WERI-Rb-1 (cell line): ENCODE measurements around the gene MRM1.
A peak's percentile ranks its signal among the peaks of the same experiment; 100 is the strongest.
"Not testable (repeated sequence)": the region's sequence is repeated elsewhere in the genome, so short reads cannot be mapped to it uniquely, and the experiment has no call there.

Experiments used
- DNase-seq: peaks from one replicate; pipeline ENCODE4 v3.0.0-alpha.2; 2020
- H3K27ac ChIP-seq: fragments of 250-450 bp; sonication (Bioruptor Pico); 2 replicates; pipeline ENCODE4 v1.5.1; 2020; ENCODE audit warnings: mild to moderate bottlenecking, moderate library complexity
- H3K27me3 ChIP-seq: fragments of 250-450 bp; sonication (Bioruptor Pico); 2 replicates; pipeline ENCODE4 v1.5.1; 2021; ENCODE audit warnings: mild to moderate bottlenecking, low read depth, moderate library complexity; ENCODE audit not compliant: insufficient read depth, severe bottlenecking
- H3K36me3 ChIP-seq: fragments of 250-450 bp; sonication (Bioruptor Pico); 2 replicates; pipeline ENCODE4 v1.5.1; 2020; ENCODE audit warnings: mild to moderate bottlenecking, moderate library complexity
- H3K4me3 ChIP-seq: 2 replicates; pipeline ENCODE4 v1.5.1; 2011; ENCODE audit warnings: low read depth, mild to moderate bottlenecking, control low read depth, low read length
- H3K9me3 ChIP-seq: fragments of 250-450 bp; sonication (Bioruptor Pico); 2 replicates; pipeline ENCODE4 v1.5.1; 2021; ENCODE audit warnings: mild to moderate bottlenecking, moderate library complexity; ENCODE audit not compliant: severe bottlenecking
- TF ChIP-seq, protein P1 (sequence below): IDR thresholded peaks from 2 replicates; pipeline ENCODE4 v1.5.1; 2011; ENCODE audit warnings: low read depth, mild to moderate bottlenecking, control low read depth, inconsistent platforms, low read length

MRM1 gene

GRCh38 chr17:36602924-36603384, 1.6 kb downstream of the MRM1 start:
- no peak overlapping the region for H3K27ac ChIP-seq
- H3K4me3 ChIP-seq, result peak overlapping the region; percentile 78
- peak; percentile 84 for DNase-seq
- TF ChIP-seq, protein P1, sequence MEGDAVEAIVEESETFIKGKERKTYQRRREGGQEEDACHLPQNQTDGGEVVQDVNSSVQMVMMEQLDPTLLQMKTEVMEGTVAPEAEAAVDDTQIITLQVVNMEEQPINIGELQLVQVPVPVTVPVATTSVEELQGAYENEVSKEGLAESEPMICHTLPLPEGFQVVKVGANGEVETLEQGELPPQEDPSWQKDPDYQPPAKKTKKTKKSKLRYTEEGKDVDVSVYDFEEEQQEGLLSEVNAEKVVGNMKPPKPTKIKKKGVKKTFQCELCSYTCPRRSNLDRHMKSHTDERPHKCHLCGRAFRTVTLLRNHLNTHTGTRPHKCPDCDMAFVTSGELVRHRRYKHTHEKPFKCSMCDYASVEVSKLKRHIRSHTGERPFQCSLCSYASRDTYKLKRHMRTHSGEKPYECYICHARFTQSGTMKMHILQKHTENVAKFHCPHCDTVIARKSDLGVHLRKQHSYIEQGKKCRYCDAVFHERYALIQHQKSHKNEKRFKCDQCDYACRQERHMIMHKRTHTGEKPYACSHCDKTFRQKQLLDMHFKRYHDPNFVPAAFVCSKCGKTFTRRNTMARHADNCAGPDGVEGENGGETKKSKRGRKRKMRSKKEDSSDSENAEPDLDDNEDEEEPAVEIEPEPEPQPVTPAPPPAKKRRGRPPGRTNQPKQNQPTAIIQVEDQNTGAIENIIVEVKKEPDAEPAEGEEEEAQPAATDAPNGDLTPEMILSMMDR, result peak; percentile 79
- no peaks in the 10 kb centered on the region for H3K27me3 ChIP-seq
- H3K9me3 ChIP-seq, result no peaks in the 10 kb centered on the region
- H3K36me3 ChIP-seq, result no peaks in the 10 kb centered on the region; the same call in none of the 2 replicates

DNA sequence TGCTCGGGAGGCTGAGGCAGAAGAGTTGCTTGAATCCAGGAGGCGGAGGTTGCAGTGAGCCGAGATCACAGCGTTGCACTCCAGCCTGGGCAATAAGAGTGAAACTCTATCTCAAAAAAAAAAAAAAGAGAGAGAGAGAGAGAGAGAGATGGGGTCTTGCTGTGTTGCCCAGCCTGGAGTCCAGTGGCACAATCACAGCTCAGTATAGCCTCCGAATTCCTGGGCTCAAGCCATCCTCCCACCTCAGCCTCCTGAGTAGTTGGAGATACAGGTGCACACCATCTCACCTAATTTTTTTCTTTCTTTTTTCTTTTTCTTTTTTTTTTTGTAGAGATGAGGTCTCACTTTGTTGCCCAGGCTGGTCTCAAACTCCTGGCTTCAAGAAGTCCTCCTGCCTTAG, 3.6 kb downstream of the MRM1 start:
- DNase-seq, H3K36me3 ChIP-seq: not testable (repeated sequence)

GRCh38 chr17:36608280-36608679, 6.9 kb downstream of the MRM1 start:
- Histone ChIP-seq H3K36me3 (no peaks in the 10 kb centered on the region), H3K4me3 (no peak overlapping the region), H3K27ac (no peak overlapping the region), H3K27me3 (no peaks in the 10 kb centered on the region), H3K9me3 (no peaks in the 10 kb centered on the region)
- TF ChIP-seq, protein P1, result no peak
- DNase-seq, result no peak

More for the DNA sequence above, 3.6 kb downstream of the MRM1 start:
- not testable (repeated sequence) for H3K27me3 ChIP-seq, H3K4me3 ChIP-seq, H3K27ac ChIP-seq, H3K9me3 ChIP-seq

- H3K27me3 ChIP-seq, result no peaks in the 10 kb centered on the region
- TF ChIP-seq, protein P1, result peak; percentile 77
- peak overlapping the region; percentile 5; the same call in 1 of the 2 replicates for H3K4me3 ChIP-seq
- H3K27ac ChIP-seq, result no peak overlapping the region
- no peaks in the 10 kb centered on the region for H3K36me3 ChIP-seq
- peak; percentile 70 for DNase-seq
- H3K9me3 ChIP-seq, result no peaks in the 10 kb centered on the region
Measured at GRCh38 chr17:36608794-36609497, 7.6 kb downstream of the MRM1 start.

GRCh38 chr17:36609498-36609862, 8.1 kb downstream of the MRM1 start:
- Histone ChIP-seq H3K4me3 (no peak overlapping the region), H3K27ac (no peak overlapping the region)
- TF ChIP-seq, protein P1, result no peak

GRCh38 chr17:36610474-36610873, 9.1 kb downstream of the MRM1 start:
- H3K9me3 ChIP-seq, result no peaks in the 10 kb centered on the region
- H3K27me3 ChIP-seq, result no peaks in the 10 kb centered on the region
- H3K36me3 ChIP-seq, result no peaks in the 10 kb centered on the region
- H3K27ac ChIP-seq, result no peak overlapping the region
- H3K4me3 ChIP-seq, result no peak overlapping the region
- DNase-seq, result no peak
- TF ChIP-seq, protein P1, result no peak

More at GRCh38 chr17:36609498-36609862, 8.1 kb downstream of the MRM1 start:
- H3K9me3 ChIP-seq, result no peaks in the 10 kb centered on the region
- no peak for DNase-seq
- no peaks in the 10 kb centered on the region for H3K27me3 ChIP-seq
- H3K36me3 ChIP-seq, result no peaks in the 10 kb centered on the region
